ENCODE measurements around the gene KLK12.

The KLK12 gene

DNA sequence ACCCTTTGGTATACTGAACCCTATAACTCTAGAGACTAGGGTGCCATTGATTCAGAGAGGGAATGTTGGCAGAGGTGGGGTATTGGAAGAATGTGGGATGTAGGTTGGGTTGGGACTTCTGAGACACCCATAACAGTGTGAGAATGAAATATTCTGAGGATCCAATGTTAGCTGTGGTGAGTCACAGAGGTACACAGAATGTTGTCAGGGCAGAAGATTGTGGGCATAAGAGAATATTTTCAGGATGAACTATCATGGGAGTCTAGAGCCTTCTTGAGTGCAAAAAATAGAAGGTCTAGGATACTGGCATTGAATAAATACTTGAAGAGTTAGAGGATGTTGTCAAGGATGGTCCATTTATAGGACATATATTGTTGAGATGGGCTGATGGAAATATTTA is 21.1 kb upstream of the KLK12 start:
- no peak for DNase-seq (ENCODE audit: low read depth in 2 of 2, low spot score in 1 of 2)

DNA sequence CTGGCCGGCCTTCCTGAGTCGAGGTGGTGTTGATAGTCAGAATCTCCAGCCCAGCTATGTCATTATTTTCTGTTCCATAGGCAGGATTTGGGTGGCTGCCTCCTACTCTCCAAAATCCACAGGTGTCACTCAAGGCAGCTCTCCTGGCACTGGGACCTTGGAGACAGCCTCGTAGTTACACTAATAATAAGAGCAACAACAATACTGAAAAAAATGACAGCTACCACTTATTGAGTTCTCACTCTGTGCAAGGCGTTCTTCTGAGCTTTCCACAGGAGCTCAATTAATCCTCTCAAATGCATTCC is 12.2 kb upstream of the KLK12 start:
- no peak for DNase-seq (ENCODE audit: low read depth in 2 of 2, low spot score in 1 of 2)

DNA sequence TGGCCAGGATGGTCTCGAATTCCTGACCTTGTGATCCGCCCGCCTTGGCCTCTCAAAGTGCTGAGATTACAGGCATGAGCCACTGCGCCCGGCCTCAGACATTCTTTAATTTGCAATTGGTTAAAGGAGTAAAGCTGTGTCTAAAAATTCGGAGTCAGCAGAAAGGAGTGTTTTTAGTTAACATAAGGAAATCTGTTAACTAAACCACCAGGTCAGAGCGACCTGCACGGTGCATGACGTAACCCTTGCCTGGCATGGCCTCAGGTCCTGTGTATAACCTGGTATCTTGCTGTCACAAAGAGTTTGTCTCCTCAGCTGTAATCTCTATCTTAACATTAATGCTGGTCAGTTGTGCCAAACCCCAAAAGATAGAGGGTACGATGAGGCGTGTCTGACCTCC is 9.5 kb upstream of the KLK12 start:
- no peak for DNase-seq (ENCODE audit: low read depth in 2 of 2, low spot score in 1 of 2)

DNA sequence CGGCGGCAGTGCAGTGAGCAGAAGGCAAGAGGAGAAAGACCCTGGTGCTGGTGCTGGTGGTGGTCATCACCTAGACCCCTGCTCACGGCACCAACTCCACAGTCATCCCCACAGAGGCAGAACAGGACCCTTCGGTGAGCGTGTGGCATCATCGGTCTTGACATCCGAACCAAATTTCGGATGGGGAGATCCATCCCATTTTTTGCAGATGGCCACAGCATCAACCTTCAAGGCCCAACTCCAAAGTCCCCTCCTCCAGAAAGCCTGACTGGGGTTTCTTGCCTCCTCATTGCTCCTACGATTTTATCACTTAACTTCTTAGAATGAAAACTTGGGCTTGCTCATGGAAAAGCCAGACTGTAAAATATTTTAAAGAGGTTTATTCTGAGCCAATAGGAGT is 8.7 kb upstream of the KLK12 start:
- no peak for DNase-seq (ENCODE audit: low read depth in 2 of 2, low spot score in 1 of 2)

DNA sequence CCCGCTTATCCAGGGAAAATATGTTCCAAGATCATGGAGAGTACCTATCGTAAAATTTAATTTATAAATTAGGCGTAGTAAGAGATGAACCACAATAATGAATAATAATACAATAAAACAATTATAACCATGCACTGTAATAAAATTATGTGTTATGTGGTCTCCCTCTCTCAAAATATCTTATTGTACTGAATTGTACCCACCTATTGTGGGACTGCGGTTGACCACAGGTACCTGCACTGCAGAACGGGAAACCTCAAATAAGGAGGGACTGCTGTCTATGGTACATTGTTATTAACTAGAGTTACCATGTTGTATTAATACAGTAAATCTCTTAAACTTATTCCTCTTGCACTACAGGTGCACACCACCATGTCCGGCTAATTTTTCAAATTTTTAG is 5.3 kb upstream of the KLK12 start:
- DNase-seq (ENCODE audit: low read depth in 2 of 2, low spot score in 1 of 2) = no peak

DNA sequence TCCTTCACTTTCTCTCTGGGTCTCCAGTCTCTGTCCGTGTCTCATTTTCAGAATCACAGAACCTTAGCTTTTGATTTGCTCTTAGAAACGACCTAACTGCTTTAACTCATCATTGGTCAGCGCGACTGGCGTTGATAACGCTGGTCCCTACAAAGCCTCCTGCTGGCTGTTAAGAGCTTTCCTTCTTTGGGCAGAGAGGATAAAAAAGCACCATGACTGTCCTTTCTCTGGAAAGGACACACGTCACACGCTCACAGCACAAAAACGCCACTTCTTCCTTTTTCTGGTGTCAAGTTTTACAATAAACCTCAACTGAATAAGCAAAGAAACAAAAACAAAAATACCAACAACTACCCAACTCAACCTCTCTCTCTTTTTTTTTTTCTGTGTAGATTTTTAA is 1.7 kb upstream of the KLK12 start:
- no peak for DNase-seq (ENCODE audit: low read depth in 2 of 2, low spot score in 1 of 2)

DNA sequence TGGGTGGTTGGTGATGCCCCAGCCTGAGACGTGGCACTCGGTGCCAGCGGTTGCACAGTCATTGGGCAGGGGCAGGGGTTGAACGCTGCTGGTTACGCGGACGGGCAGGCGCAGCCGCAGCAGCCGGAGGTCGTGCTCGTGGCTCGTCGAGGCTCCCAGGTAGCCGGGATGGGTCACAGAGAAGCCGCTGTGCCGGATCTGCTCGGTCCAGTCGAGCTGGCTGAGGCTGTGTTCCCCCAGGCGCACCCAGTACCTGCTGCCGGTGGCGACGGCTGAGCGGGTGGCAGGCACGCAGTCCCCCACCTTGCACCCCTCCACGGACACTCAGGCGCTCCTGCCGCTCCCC is 2.9 kb downstream of the KLK12 start:
- no peak for DNase-seq (ENCODE audit: low read depth in 2 of 2, low spot score in 1 of 2)

DNA sequence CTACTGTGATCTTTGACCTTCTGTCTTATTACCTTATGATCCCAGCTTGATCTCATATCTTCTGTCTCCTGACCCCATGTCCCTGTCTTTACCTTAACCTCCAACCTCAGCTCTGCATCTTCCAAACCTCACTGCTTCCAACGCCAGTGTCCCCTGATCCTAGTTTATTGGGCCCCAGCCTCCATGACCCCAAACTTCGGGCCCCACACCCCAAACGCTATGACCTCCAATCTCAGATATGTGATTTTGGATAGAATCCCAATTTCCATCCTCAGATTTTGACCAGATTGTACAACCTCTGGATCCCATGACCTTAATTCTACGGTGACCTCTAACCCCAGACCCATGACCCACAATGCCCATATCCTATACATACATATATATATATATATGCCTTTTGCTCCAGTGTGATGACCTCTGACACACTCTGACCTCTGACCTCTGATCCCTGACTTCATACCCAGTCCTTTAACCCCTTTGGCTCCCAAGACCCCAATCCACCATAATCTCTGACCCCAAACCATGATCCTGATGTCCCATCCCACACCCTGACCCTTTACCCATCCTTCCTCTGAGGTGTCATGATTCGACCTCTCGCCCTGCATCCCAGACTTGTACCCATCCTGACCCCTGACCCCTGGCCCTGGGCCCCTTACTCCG is 3.5 kb downstream of the KLK12 start:
- DNase-seq (ENCODE audit: low read depth in 2 of 2, low spot score in 1 of 2) = no peak

DNA sequence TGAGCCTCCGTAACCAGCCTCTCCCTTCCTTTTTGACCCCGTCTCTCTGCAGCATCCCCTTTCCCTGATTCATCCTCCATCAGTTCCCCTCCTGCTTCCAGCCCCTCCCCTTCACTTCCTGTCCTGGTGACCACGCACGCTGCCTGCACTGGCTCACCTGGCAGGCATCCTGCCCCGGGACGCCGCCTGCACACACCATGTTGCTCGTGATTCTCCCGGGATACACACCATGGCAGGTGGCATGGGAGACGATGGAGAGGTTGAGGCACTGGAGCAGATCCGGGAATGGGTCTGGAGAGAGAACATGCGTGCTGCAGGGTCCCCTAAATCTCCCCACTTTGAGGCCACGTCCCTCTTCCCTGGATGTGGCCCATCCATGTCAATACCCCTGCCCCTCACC is 4.2 kb downstream of the KLK12 start:
- DNase-seq (ENCODE audit: low read depth in 2 of 2, low spot score in 1 of 2) = no peak

DNA sequence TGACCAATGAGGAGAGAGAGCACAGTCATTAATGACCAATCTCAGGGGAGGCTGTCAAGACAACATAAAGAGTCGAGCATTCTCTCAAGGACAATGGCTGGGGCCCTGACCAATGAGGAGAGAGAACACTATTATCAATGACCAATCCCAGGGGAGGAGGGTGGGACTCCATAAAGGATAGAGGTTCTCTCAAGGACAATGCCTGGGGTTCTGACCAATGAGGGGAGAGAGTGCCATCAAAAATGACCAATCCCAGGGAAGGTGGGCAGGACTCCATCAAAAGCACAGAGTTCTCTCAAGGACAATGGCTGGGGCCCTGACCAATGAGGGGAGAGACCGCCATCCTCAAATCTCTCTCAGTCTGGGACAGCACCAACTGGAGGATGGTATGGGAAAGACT is 5.1 kb downstream of the KLK12 start:
- no peak for DNase-seq (ENCODE audit: low read depth in 2 of 2, low spot score in 1 of 2)

DNA sequence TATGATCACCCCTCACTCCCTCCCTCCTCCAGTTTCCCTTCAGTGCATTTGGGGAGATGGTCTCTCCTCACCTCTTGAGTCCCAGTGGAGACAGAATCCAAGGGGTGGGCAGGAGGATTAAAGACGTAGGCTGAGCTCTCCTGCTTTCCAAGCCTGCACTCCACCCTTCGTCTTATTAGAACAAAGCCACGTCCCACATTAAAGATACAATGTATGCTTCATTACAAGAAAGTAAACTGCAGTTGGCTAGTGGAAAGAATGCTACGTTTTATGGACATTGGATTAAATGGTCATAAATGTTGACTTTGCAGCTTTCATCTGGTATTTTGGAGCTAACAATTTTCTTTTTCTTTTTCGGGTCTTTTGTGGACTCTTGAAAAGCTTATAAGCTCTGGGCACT is 6.9 kb downstream of the KLK12 start:
- no peak for DNase-seq (ENCODE audit: low read depth in 2 of 2, low spot score in 1 of 2)

DNA sequence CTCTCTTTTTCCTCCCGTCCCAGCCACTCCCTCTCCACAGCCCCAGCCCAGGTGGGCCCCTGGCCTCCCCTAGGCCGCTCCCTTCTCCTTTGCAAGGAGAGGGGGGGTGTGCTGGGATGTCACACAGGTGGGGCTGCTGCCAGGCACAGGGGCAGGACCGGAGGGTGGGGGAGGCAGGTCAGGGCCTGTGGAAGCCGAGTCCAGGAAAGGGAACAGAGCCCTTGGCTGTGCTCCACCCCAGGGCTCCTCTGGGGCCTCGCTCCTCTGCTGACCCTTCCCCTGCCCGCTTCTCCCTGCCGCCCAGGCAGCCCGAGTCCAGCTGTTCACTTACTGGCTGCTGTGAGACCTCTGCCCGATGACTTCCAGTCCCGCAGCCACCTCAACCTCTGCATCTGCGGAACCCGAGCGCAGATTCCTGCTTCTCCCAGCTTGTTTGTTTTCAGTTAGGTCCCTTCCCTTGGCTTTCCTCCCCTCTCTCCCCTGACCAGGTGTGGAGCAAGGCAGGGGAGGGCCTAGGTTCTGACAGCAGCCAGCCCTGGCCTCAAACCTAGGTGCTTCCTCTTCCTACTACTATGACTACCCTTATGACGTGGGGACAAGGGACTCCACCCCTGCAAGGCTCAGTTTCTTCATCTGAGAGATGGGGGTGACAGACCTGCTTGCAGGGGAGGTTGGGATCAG is 7.5 kb downstream of the KLK12 start:
- DNase-seq (ENCODE audit: low read depth in 2 of 2, low spot score in 1 of 2) = no peak

DNA sequence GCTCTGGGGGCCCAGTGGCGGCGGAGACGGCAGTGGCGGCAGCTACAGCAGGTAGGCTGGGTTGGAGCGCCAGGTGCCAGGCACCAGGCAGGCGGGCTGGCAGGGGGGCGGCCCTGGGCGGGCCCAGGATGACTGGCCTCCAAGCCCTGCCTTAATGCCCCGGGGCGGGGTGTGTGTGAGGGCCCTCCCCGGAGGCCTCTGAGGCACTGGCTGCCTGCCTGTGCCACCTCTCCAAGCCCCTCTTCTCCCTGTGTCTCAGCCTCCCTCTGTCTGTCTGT is 8.3 kb downstream of the KLK12 start, which contains the start of gene KLK11:
KLK11 (minus strand) TSS at position 63 of the 278 bp plus-strand sequence. CDS start 985 bp downstream, outside the sequence.
- DNase-seq (ENCODE audit: low read depth in 2 of 2, low spot score in 1 of 2) = no peak

DNA sequence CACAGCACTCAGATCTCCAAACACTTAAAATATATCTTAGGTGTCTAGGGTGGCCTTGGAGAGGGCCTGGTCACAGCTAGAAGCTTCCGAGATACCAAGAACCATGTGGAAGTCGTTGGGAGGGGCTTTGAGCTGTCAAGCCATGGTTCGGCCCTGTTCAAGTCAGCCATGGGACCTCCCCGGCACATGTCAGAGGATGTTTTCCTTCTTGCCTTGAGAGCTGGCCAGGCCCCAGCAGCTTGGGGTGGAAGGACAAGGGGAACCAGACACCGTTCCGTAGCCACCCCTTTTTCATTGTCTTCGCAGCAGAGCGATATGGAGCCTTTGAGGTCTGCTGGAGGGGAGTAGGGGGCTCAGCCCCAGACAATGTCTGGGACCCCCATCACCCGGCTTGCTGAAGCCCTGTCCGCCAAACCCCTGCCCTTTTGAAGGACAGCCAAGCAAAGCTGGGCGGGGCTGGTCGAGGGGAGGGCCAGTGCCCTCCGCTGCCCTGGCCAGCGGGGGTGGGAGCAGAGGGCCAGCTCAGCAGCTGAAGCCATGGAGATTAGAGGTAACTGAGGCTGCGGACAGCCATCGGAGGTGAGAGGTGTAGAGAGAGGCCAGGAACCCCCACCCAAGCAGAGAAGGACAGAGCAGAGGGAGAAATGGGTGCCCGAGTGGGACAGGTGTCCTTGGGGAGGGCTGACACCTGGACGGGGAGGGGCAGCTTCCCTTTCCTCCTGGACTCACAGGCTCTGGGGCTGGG is 8.8 kb downstream of the KLK12 start:
- no peak for DNase-seq (ENCODE audit: low read depth in 2 of 2, low spot score in 1 of 2)

DNA sequence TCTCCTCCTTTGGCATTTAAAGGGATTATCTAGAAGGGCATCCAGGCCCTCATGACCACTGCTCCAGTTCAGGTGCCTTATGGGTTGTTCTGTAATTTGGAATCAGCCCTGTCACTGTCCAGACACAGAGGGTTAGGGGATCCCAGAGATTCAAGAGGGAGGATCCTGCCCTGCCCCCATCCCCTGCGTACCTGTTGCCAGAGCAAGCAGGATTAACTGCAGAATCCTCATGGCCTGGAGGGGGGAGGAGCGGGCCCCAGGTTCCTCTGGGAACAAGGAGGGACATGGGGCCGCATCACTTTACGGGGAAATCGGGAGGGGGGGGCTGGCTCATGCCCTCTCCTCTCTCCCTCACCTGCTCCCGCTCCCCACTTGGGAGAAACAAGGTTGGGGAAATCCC is 9.4 kb downstream of the KLK12 start:
- DNase-seq (ENCODE audit: low read depth in 2 of 2, low spot score in 1 of 2) = no peak

DNA sequence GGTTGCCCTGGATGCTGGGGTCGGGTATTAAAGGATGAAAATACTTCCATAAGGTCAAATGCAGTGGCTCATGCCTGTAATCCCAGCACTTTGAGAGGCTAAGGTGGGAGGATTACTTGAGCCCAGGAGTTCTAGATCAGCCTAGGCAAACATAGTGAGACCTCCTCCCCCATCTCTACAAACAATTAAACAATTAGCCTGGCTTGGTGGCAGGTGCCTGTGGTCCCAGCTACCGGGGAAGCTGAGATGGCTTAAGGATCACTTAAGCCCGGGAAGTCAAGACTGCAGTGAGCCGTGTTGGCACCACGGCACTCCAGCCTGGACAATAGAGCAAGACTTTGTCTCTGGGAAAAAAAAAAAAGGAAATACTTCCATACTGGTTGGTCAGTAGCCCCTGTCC is 9.9 kb downstream of the KLK12 start:
- no peak for DNase-seq (ENCODE audit: low read depth in 2 of 2, low spot score in 1 of 2)

DNA sequence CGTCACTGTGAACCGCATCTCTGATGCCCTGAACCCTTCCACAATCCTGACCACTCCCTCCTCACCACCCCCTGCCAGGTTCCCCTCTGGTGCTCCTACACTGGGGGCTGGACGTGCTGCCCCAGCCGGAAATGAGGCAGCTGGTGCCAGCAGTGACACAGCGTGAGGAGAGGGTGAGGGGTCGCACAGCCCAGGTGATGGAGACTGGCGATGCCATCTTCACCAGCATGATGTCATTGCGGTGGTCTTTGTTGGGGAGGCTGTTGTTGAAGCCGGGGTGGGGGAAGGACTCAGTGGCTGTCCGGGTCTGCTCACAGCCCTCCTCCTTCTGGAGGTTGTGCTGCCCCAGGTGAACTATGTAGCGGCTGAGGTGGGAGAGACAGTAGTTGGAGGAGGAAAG is 10.9 kb downstream of the KLK12 start:
- DNase-seq (ENCODE audit: low read depth in 2 of 2, low spot score in 1 of 2) = no peak

DNA sequence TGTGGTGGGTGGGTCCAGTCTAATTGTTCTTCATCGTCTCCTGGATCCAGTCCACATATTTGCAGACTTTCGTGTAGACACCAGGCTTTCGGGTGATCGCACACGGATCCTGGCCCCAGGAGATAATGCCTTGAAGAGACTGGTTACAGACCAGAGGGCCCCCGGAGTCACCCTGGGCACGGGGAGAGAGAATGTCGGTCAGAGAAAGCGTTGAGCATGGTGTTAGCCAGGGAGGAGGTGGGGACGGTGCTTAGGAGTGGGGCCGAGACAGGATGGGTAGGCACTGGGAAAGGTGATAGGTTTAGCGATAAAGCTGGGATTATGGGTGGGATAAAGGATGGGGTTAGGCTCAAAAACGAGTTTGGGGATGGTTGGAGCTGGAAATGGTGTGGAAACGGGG is 12.3 kb downstream of the KLK12 start:
- no peak for DNase-seq (ENCODE audit: low read depth in 2 of 2, low spot score in 1 of 2)

DNA sequence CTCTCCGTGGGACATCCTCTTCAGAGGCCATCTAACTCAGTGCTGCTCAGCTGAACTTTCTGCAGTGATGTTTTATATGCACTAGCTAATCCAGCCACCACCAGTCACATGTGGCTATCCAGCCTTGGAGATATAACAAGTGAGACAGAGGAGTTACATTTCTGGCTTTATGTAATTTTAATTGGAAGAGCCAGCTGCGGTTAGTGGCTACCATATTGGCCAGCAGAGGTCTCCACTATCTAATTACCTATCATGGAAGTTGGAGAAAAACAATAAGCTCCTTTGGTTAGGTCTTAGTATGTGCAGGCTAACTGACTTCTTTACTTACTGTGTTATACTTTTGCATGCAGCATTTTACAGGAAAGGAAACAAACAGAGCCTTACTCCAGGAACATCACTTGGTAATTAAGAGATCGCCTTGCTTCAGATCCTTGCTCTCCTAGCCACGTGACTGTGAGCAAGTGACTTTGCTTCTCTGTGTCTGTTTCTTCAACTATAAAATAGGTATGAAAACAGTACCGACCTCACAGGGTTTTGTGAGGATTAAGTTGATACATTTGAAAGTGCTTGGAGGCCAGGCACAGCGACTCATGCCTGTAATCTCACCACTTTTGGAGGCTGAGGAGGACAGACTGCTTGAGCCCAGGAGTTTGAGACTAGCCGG is 13.7 kb downstream of the KLK12 start:
- no peak for DNase-seq (ENCODE audit: low read depth in 2 of 2, low spot score in 1 of 2)

DNA sequence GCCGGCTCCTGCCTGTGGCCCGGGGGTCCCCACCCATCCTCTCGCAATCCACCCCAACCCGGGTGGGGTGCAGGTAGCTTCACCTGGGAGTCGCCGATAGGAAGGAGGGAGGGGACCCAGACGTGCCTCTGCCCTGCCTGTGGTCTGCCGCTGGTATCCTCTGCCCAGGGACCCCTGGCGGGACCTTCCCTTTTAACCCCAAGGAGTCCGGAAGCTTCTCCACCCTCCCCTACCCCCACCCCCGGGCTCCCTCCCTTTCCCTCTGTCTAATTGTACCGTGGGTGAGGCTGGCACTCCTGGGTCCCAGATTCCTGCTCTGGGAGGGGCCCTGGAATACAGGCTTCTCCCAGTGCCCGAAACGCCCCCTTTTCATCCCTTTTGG is 15.3 kb downstream of the KLK12 start, which contains the start of gene KLK10:
KLK10 (minus strand) TSS at position 166 of the 382 bp plus-strand sequence. CDS start 579 bp downstream, outside the sequence.
- DNase-seq (ENCODE audit: low read depth in 2 of 2, low spot score in 1 of 2) = no peak

DNA sequence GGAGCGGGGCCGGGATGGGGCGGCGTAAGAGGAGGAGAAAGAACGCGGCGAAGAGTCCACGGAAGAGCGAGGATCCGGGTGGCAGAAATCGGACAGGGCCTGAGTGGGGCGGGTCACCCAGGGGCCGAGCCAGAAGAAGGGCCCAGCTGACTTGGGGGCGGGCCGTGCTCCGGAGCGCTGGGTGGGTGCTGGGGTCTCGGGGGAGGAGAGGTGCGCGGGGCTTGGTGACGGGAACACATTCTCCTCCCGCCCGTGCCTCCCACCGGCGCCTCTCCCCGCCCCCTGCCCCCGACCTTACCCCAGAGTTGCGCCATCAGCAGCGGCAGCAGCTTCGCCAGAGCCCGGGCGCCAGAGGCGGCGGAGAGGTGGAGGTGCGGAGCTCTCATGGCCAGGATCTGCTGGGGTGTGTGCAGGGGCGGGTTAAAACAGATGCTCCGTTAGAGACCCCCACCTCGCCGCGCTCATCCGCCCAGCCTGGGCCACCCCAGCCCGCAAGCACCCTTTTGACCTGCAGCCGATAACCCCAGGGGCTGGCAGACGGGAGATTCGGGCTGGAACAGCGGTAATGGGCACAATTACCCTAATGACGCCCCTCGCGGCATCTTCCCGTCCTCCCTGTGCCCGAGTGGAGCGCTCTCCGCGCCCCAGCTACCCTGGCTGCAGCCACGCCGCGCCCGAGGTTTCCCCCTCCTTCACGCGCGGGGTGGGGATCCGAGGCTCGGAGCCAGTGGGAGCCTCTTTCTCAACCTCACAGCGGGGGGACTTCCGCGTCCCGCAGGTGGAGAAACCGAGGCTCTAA is 15.9 kb downstream of the KLK12 start:
- DNase-seq (ENCODE audit: low read depth in 2 of 2, low spot score in 1 of 2) = no peak

All from stimulated activated CD8-positive, alpha-beta memory T cell treated with anti-CD3 and anti-CD28 coated beads, Interleukin-4, amount 100 ng/mL, for 1 hour (primary cell).